Measurements from ENCODE around the gene CAMTA1.

- TF ChIP-seq CTCF (IDR thresholded peaks at IDR 0.05) (no peak), POLR2A (IDR thresholded peaks at IDR 0.05) (no peak), POLR2AphosphoS5 (IDR thresholded peaks at IDR 0.05) (no peak), EP300 (IDR thresholded peaks at IDR 0.05) (no peak)
These were observed 234.3 kb downstream of the CAMTA1 start for GRCh38 chr1:7019510-7019909.
